MCF 10A (cell line): Measurements from ENCODE around the gene PPP6R2. TPM values are rescaled to one million over a fixed set of nuclear protein-coding genes. Genes with fewer than 3 reads are reported as not detected.
"Not testable (repeated sequence)": the region's sequence is repeated elsewhere in the genome, so short reads cannot be mapped to it uniquely, and the experiment has no call there.

Source experiments
- BruUV-seq: library from RNA; stranded (reverse); fragments of 400-500 nt; replicated peaks from 2 replicates; lab custom pipeline; 2021; lab: Mats Ljungman, UMichigan
- CTCF ChIA-PET: fragments of 300-600 bp; sonication (Branson Sonifier 250); formaldehyde crosslinking; extraction: SDS; loops from one replicate; lab custom pipeline; 2021; ENCODE audit warnings: antibody characterized with exemption, inconsistent platforms; lab: Yijun Ruan, JAX
- POLR2A ChIA-PET: fragments of 300-600, 350-650 bp; sonication (Branson Sonifier 250); formaldehyde crosslinking; extraction: SDS; loops from one replicate; lab custom pipeline; 2020; ENCODE audit warnings: antibody characterized with exemption, inconsistent platforms; lab: Yijun Ruan, JAX
- DNase-seq: peaks from one replicate; pipeline ENCODE4 v3.0.0-alpha.2; 2018; ENCODE audit not compliant: unreplicated experiment
- H3K27ac Mint-ChIP-seq: one replicate; pipeline ENCODE4 v1.8.0; 2022; ENCODE audit warnings: mild to moderate bottlenecking, low read depth, mixed read lengths; ENCODE audit not compliant: unreplicated experiment
- H3K27me3 Mint-ChIP-seq: one replicate; pipeline ENCODE4 v1.8.0; 2022; ENCODE audit warnings: mixed read lengths; ENCODE audit not compliant: insufficient read depth, unreplicated experiment
- H3K36me3 Mint-ChIP-seq: one replicate; pipeline ENCODE4 v1.8.0; 2022; ENCODE audit warnings: mild to moderate bottlenecking, moderate library complexity, mixed read lengths; ENCODE audit not compliant: insufficient read depth, unreplicated experiment
- H3K4me1 Mint-ChIP-seq: one replicate; pipeline ENCODE4 v1.8.0; 2022; ENCODE audit warnings: mixed read lengths; ENCODE audit not compliant: insufficient read depth, unreplicated experiment
- H3K4me3 Mint-ChIP-seq: one replicate; pipeline ENCODE4 v1.8.0; 2022; ENCODE audit warnings: mild to moderate bottlenecking, moderate library complexity, mixed read lengths; ENCODE audit not compliant: unreplicated experiment
- H3K9me3 Mint-ChIP-seq: one replicate; pipeline ENCODE4 v1.8.0; 2022; ENCODE audit warnings: mixed read lengths; ENCODE audit not compliant: unreplicated experiment
- intact Hi-C: fragments of 100-400 bp; cut with micrococcal nuclease; formaldehyde crosslinking; loops from 2 replicates; pipeline ENCODE4 v1.14.1; 2022
- total RNA-seq: library from RNA; stranded (reverse); gene quantifications from 2 replicates; pipeline ENCODE4 v1.2.3, GENCODE V29; 2022
- TF ChIP-seq, protein P1 (sequence below): fragments of 200-600 bp; IDR thresholded peaks from one replicate; pipeline ENCODE4 v1.8.0; 2022; ENCODE audit warnings: antibody characterized with exemption, mild to moderate bottlenecking; ENCODE audit not compliant: unreplicated experiment

The PPP6R2 gene
- total RNA-seq, 1 experiment from 2014 or later: 30.1 TPM

DNA sequence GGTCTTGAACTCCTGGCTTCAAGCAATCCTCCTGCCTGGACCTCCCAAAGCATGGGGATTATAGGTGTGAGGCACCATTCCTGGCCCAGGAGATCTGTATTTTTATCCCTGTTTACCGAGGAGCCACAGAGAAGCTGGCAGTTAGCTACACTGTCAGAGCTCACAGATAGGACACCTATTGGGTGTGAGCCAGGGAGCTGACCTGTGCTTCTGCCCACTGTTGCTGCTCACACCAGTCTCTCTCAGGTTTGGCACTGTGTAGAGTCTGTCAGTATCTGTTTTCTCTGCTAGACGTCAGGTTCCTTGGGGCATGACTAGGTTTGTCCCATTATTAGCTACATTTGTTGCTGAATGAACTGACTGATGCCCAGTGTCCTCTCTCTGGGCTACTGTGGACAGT lies 17.5 kb downstream of the PPP6R2 start:
- POLR2A ChIA-PET: interaction anchor here (1.0 kb wide), 1 partner anchor 116 kb away, joined by 3 read pairs; no protein-coding TSS in a partner anchor

DNA sequence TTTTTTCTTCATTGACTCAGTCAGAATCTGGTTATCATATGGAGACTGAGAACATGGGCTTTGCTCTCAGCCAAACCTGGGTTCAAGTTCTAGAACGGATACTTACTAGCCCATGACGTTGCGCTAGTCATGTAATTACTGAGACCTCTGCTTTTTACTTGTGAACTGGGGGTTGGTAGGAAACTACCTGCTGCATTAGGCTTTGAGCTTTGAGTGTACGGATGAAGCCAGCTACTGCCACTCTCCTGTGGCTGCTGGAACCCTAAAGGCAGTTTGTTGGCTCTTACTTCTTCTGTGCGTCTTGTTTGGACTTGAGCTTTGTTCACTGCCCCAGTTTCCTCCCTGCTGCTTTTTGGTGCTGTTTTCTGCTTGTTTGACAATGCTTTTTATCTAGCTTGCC lies 18.1 kb downstream of the PPP6R2 start:
- no peak for DNase-seq
- ChIA-PET POLR2A (interaction anchor here (1.0 kb wide), 1 partner anchor 117 kb away, joined by 3 read pairs; no protein-coding TSS in a partner anchor), CTCF (interaction anchor here (0.7 to 1.7 kb wide), 3 partner anchors 10 to 123 kb away, joined by 3 to 4 read pairs (median 3); no protein-coding TSS in a partner anchor)
- Mint-ChIP-seq H3K4me3 (no peak overlapping the region), H3K27me3 (no peaks in the 10 kb centered on the region), H3K9me3 (no peaks in the 10 kb centered on the region), H3K4me1 (peaks cover 6% of the 10 kb centered on the region), H3K27ac (no peak overlapping the region), H3K36me3 (peaks cover 29% of the 10 kb centered on the region)
- no TSS peak for BruUV-seq
- intact Hi-C loops: no loop called here
- TF ChIP-seq, protein P1, sequence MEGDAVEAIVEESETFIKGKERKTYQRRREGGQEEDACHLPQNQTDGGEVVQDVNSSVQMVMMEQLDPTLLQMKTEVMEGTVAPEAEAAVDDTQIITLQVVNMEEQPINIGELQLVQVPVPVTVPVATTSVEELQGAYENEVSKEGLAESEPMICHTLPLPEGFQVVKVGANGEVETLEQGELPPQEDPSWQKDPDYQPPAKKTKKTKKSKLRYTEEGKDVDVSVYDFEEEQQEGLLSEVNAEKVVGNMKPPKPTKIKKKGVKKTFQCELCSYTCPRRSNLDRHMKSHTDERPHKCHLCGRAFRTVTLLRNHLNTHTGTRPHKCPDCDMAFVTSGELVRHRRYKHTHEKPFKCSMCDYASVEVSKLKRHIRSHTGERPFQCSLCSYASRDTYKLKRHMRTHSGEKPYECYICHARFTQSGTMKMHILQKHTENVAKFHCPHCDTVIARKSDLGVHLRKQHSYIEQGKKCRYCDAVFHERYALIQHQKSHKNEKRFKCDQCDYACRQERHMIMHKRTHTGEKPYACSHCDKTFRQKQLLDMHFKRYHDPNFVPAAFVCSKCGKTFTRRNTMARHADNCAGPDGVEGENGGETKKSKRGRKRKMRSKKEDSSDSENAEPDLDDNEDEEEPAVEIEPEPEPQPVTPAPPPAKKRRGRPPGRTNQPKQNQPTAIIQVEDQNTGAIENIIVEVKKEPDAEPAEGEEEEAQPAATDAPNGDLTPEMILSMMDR: no peak

More for the DNA sequence above, 17.5 kb downstream of the PPP6R2 start:
- H3K27ac Mint-ChIP-seq: no peak overlapping the region
- no peak overlapping the region for H3K4me3 Mint-ChIP-seq
- CTCF ChIA-PET: interaction anchor here (0.8 to 1.3 kb wide), 2 partner anchors 118 to 158 kb away, joined by 3 to 6 read pairs; no protein-coding TSS in a partner anchor
- H3K36me3 Mint-ChIP-seq: peaks cover 35% of the 10 kb centered on the region
- H3K27me3 Mint-ChIP-seq: no peaks in the 10 kb centered on the region
- intact Hi-C loops: no loop called here
- BruUV-seq: no TSS peak
- no peak for DNase-seq
- TF ChIP-seq, protein P1: no peak
- no peaks in the 10 kb centered on the region for H3K9me3 Mint-ChIP-seq
- peaks cover 6% of the 10 kb centered on the region for H3K4me1 Mint-ChIP-seq

DNA sequence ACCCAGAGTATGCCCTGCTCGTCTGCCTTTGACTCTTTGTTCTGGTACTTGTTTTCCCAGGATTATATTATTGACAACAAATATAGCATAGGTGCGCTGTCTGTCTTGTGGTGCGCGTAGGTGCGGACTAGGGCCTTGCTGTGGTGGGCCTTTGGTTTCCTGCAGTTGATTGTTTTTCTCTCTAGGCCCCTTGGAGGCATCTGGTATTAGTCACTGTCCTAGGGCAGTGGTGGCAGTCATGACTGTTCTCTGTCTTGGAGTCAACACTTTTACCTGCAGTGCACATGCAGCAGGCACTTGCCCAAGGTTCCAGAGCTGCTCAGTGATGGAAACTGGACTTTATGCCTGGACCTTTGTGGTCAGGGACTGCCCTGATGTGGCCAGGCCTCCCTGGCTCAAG lies 18.6 kb downstream of the PPP6R2 start:
- POLR2A ChIA-PET: interaction anchor here (0.5 kb wide), 1 partner anchor 121 kb away, joined by 3 read pairs; no protein-coding TSS in a partner anchor
- no TSS peak for BruUV-seq
- peaks cover 6% of the 10 kb centered on the region for H3K4me1 Mint-ChIP-seq

DNA sequence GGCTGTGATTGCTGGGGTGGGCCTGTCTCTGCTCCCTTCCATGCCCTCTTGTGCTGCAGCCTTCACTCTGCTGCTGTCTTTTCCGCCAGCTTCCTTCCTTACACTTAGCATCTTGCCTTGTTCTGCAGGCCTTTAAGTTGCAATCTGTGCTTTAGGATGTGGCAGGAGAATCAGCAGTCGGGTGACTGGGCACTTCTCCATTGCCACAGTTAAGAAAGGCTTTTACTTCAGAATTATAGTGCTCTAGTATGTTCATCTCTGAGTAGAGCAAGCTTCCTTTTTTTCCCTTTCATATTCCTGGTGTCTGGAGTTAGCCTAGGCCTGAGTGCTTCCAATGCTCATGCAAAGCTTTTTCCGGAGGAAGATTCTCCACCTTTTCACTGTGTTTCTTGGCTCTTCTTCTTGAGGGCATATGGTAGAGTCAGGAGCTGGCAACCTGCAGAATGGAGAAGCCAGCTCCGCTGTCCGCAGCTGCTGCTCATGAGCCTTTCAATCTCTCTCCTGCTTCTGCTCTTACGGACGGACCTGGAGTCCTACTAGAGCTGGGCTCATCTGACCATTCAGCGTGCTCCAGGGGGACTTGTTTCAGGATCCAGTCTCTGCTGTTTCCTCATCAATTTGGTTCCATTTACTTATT lies 20.2 kb downstream of the PPP6R2 start:
- CTCF ChIA-PET: interaction anchor here (1.1 to 1.7 kb wide), 2 partner anchors 12 to 22 kb away, joined by 3 to 4 read pairs; no protein-coding TSS in a partner anchor
- DNase-seq: no peak
- Mint-ChIP-seq H3K4me1 (peaks cover 6% of the 10 kb centered on the region), H3K9me3 (no peaks in the 10 kb centered on the region), H3K27me3 (no peaks in the 10 kb centered on the region), H3K4me3 (no peak overlapping the region), H3K27ac (no peak overlapping the region), H3K36me3 (peaks cover 36% of the 10 kb centered on the region)
- intact Hi-C loops: no loop called here
- BruUV-seq: no TSS peak
- TF ChIP-seq, protein P1: no peak
- POLR2A ChIA-PET: interaction anchor here (0.7 kb wide), 2 partner anchors 9 to 119 kb away, joined by 6 to 7 read pairs; no protein-coding TSS in a partner anchor

More for the DNA sequence above, 18.6 kb downstream of the PPP6R2 start:
- TF ChIP-seq, protein P1: no peak
- intact Hi-C loops: no loop called here
- DNase-seq: no peak
- no peak overlapping the region for H3K4me3 Mint-ChIP-seq
- H3K36me3 Mint-ChIP-seq: peaks cover 28% of the 10 kb centered on the region
- no peaks in the 10 kb centered on the region for H3K9me3 Mint-ChIP-seq
- CTCF ChIA-PET: interaction anchor here (0.5 to 1.7 kb wide), 5 partner anchors 11 to 173 kb away, joined by 3 to 4 read pairs (median 3); no protein-coding TSS in a partner anchor
- no peak overlapping the region for H3K27ac Mint-ChIP-seq
- no peaks in the 10 kb centered on the region for H3K27me3 Mint-ChIP-seq

DNA sequence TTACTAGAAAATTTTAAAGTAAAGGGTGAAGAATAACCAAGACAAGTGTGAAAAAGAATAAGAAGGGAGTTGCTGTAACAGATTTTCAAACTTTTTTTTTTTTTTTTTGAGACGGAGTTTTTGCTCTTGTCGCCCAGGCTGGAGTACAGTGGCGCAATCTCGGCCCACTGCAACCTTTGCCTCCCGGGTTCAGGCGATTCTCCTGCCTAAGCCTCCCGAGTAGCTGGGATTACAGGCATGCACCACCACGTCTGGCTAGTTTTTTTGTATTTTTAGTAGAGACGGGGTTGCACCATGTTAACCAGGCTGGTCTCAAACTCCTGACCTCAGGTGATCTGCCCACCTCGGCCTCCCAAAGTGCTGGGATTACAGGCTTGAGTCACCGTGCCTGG lies 20.7 kb downstream of the PPP6R2 start:
- H3K4me1 Mint-ChIP-seq, H3K4me3 Mint-ChIP-seq, H3K27ac Mint-ChIP-seq, H3K9me3 Mint-ChIP-seq, DNase-seq, H3K27me3 Mint-ChIP-seq, intact Hi-C loops, BruUV-seq: not testable (repeated sequence)
- POLR2A ChIA-PET: interaction anchor here (0.6 to 0.7 kb wide), 2 partner anchors 29 to 120 kb away, joined by 3 to 7 read pairs; no protein-coding TSS in a partner anchor
- H3K36me3 Mint-ChIP-seq: peaks cover 36% of the 10 kb centered on the region
- CTCF ChIA-PET: interaction anchor here (0.9 to 1.1 kb wide), 2 partner anchors 23 to 42 kb away, joined by 3 read pairs; no protein-coding TSS in a partner anchor
